OCI-LY7 (cell line): Measurements from ENCODE around the gene IP6K3.

Experiments
- CTCF ChIP-seq: fragments of 200-600 bp; sonication (generic); conservative IDR thresholded peaks from 2 replicates; pipeline ENCODE4 v1.5.1; 2014; ENCODE audit warnings: mild to moderate bottlenecking, antibody characterized with exemption, low read length, moderate library complexity, mixed read lengths
- EZH2phosphoT487 ChIP-seq: fragments of 200-600 bp; sonication (generic); IDR thresholded peaks from 2 replicates; pipeline ENCODE4 v1.6.1; 2018; ENCODE audit warnings: low read depth, borderline replicate concordance, mild to moderate bottlenecking, mixed run types, antibody characterized with exemption, low read length, moderate library complexity, mixed read lengths

- no peak for TF ChIP-seq CTCF
- no peak for TF ChIP-seq EZH2phosphoT487
These were observed 19.6 kb downstream of the IP6K3 start for GRCh38 chr6:33727126-33727525.
